HG02852 (cell line): ENCODE data around the gene LHX6.

Experiments used
- ATAC-seq: cut with Tn5 transposase; IDR thresholded peaks from one replicate; pipeline ENCODE4 v1.9.1; 2021; ENCODE audit warnings: mild to moderate bottlenecking, moderate library complexity; ENCODE audit not compliant: unreplicated experiment

LHX6 gene

GRCh38 chr9:122228568-122229484, at the start of gene LHX6:
Gene LHX6 (minus strand): TSS chr9:122228957. CDS start chr9:122228740, 217 bp downstream.
- no peak for ATAC-seq

DNA sequence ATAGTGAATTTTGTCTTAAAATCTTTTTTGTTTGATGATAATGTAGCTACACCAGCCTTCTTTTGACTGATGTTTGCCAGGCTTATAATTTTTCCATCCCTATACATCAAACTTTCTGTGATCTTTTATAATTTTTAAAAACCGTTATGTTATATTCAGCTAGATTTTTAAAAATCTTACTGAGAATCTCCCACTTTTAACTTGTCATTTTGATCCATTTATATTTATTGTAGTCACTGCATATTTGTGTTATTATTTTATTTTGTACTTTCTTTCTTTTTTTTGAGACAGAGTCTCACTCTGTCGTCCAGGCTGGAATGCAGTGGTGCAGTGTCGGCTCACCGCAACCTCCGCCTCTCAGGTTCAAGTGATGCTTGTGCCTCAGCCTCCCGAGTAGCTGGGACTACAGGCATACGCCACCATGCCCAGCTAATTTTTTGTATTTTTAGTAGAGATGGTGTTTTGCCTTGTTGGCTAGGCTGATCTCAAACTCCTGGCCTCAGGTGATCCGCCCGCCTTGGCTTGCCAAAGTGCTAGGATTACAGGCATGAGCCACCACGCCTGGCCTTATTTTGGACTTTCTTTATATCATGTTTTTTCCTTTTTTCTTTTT, 48.6 kb upstream of the LHX6 start:
- no peak for ATAC-seq

- no peak for ATAC-seq
These were observed 47.3 kb upstream of the LHX6 start for GRCh38 chr9:122276096-122276495.

DNA sequence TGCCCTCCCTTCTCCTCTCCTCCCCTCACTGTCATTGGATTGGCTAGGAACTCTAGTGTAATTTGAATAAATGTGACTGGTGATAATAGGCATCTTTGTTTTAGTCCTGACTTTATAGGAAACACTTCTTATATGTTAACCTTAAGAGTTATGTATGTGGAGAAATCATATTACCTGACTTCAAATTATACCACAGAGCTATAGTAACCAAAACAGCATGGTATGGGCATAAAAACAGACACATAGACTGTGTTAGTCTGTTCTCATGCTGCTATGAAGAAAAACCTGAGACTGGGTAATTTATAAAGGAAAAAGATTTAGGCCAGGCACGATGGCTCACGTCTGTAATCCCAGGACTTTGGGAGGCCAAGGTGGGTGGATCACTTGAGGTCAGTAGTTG, 45.3 kb upstream of the LHX6 start:
- ATAC-seq, result no peak

- ATAC-seq, result no peak
These were observed 39.5 kb upstream of the LHX6 start for GRCh38 chr9:122268041-122268814.

- peak; percentile 28 for ATAC-seq
These were observed 36.6 kb upstream of the LHX6 start for GRCh38 chr9:122265149-122265915.

DNA sequence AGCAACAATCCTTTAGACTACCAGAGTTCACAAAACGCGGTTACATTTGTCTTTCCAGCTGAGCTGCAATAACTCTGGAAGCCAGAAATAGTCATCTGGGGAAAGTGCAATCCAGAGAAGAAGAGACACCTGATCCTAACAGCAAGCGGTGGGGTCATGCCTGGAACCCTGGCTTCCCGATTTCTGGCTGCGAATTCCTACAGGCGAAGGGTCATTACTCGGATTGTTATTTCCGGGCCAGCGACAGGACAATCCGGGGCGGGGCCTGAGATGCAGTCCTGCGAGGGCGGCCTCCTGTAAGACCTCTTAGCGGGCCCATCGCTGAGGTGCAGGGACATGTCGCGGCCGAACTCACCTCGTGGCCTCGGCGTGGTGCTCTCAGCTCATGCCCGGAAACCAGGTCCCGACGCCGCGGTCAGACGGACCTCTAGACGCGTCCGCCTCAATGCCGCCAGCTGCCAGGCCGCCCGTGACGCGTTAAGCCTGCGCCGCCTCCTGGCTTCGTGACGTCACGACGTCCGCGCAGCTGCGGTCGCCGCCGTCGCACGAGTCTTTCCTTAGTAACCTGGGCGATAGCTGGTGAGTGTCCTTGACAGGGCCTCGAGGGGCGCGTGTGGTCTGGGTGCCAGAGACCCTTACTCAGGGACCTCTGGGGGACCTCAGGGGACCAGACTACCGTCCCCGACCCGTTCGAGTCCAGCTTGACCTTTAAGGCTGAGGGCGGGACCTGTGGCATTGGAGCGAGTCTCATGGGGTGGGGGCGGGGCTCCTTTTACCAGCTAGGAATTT, 35.8 kb upstream of the LHX6 start, which contains the start of the genes MRRF and RBM18:
TSS of gene MRRF (plus strand) at position 523 of the 789 bp plus-strand sequence. CDS start 6,010 bp downstream, outside the sequence.
TSS of gene RBM18 (minus strand) at position 481 of the 789 bp plus-strand sequence. CDS start 3,348 bp downstream, outside the sequence.
- peak; percentile 87 for ATAC-seq

GRCh38 chr9:122263699-122264349, 35.1 kb upstream of the LHX6 start:
- no peak for ATAC-seq

DNA sequence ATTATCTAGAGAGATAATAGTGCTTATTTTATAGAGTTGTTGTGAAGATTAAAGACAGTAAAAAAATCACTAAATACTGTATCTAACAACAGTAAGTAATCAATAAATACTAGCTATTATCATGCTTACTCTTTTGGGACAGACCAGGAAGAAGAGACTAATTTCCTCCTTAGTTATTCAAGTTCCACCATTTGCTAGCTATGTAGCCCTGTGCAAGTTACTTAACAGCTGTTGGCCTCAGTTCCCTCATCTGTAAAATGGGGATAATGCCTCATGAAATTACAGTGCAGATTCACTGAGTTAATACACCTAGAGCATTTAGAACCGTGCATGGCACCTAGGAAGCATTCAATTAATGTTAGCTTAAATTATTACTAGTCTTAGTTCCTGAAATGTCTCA, 33.3 kb upstream of the LHX6 start:
- ATAC-seq, result no peak

DNA sequence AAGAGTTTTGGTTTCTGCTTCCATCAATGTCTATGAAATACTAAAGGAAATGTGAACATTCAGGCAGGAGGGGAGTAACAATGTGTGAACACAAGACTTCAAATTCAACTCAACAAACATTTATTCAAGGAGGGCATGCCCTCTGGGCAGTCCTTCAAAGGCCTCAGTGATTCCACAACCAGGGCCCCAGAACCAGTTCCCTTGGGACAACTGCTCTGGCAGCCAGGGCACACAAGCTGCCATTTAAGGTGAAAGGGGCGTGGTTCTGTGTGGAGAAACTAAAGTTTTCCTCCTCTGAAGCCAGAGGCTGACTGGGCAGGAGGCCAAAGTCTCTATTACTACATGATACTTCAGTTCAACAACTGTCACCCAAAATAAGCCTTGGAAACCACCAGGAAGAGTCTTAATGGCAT, 32.7 kb upstream of the LHX6 start:
- no peak for ATAC-seq

GRCh38 chr9:122258886-122259415, 30.2 kb upstream of the LHX6 start:
- no peak for ATAC-seq

- ATAC-seq, result no peak
These were observed 27.4 kb upstream of the LHX6 start for GRCh38 chr9:122256206-122256605.

- ATAC-seq, result no peak
These were observed 26.0 kb upstream of the LHX6 start for GRCh38 chr9:122254761-122255160.

- ATAC-seq, result no peak
These were observed 24.0 kb upstream of the LHX6 start for GRCh38 chr9:122252796-122253195.

DNA sequence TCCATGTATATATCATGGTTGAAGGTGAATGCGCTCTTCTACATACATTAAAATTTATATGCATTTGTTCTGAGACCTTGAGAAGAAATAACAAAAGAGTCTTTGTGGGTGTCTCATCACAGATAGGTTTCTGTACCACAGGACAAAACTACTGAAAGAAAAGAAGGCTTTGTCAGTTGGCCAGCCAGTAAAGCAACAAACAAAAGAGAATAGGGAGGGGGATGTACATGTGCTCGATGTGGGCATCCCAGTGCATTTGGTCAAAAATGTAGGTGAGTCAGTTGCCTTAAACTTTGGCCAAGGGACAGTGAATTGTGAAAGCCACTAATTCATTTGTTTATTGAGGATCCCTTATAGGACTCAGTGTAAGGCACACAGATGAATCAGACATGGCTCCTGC, 22.6 kb upstream of the LHX6 start:
- no peak for ATAC-seq

- ATAC-seq, result no peak
These were observed 19.7 kb upstream of the LHX6 start for GRCh38 chr9:122248448-122248865.

- ATAC-seq, result no peak
These were observed 17.9 kb upstream of the LHX6 start for GRCh38 chr9:122246666-122247065.

GRCh38 chr9:122244349-122244748, 15.6 kb upstream of the LHX6 start:
- ATAC-seq, result no peak

- no peak for ATAC-seq
These were observed 11.0 kb upstream of the LHX6 start for GRCh38 chr9:122239722-122240121.
